ENCODE measurements around the gene PCSK9. TPM values are rescaled to one million over a fixed set of nuclear protein-coding genes. Genes with fewer than 3 reads are reported as not detected.

Gene PCSK9
- total and polyA plus RNA-seq, 4 donors: 10.8 to 112 (median 58.5) TPM

DNA sequence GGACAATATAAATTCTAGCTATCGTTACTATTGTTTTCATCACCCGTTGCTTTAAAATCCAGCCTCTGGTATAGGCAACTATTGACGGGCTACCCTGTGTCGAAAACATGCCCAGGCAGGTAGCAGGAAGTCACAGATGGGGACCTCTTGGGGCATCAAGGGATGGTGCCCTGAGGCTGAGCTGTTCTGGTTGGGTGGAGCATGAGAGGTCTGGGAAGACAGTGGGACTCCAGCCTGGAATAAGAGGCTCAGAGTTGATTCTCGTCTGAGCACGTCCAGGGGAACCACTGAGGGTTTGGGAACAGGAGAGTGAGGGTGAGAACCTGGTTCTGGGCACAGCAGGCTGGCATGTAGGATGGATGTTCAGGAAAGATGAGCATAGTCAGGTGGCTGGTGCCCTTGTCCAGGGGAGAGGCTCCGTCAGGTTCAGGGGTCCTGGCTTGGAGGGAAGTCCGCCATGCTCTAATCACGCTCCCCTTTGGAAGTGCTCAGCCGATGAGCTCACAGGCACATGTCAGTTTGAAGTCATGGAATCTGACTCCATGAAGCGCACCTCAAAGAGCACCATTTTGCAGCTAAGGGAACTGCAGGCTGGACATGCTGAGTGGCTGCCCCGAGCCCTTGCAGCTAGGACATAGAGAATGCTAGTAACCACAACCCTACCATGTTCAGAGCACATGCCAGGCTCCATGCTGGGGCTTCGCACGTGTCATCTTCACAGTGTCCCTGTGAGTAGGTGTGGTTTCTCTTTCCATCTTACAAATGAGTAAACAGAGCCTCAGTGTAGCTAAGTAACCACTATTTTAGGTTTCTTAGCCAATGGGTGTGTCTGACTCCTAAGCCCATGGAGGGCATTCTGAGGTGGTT lies 21.0 kb downstream of the PCSK9 start:
- TF ChIP-seq FOXA1 (IDR thresholded peaks at IDR 0.05) (no peak), REST (IDR thresholded peaks at IDR 0.05) (no peak), EGR1 (IDR thresholded peaks at IDR 0.05; ENCODE audit: low read depth in 2 of 2) (no peak), HNF4G (IDR thresholded peaks at IDR 0.05) (no peak), RXRA (IDR thresholded peaks at IDR 0.05) (no peak), ATF3 (IDR thresholded peaks at IDR 0.05) (no peak), NR2F2 (IDR thresholded peaks at IDR 0.05) (no peak), RAD21 (IDR thresholded peaks at IDR 0.05) (no peak), ZBTB33 (IDR thresholded peaks at IDR 0.05) (no peak), FOXA2 (IDR thresholded peaks at IDR 0.05) (no peak), TAF1 (conservative IDR thresholded peaks at IDR 0.05) (no peak), JUND (IDR thresholded peaks at IDR 0.05) (no peak), HNF4A (conservative IDR thresholded peaks at IDR 0.05) (no peak), GABPA (IDR thresholded peaks at IDR 0.05 in 1 of 2, conservative IDR thresholded peaks at IDR 0.05 in 1 of 2) (no peak), SP1 (IDR thresholded peaks at IDR 0.05) (no peak)
- TF ChIP-seq, protein P1, sequence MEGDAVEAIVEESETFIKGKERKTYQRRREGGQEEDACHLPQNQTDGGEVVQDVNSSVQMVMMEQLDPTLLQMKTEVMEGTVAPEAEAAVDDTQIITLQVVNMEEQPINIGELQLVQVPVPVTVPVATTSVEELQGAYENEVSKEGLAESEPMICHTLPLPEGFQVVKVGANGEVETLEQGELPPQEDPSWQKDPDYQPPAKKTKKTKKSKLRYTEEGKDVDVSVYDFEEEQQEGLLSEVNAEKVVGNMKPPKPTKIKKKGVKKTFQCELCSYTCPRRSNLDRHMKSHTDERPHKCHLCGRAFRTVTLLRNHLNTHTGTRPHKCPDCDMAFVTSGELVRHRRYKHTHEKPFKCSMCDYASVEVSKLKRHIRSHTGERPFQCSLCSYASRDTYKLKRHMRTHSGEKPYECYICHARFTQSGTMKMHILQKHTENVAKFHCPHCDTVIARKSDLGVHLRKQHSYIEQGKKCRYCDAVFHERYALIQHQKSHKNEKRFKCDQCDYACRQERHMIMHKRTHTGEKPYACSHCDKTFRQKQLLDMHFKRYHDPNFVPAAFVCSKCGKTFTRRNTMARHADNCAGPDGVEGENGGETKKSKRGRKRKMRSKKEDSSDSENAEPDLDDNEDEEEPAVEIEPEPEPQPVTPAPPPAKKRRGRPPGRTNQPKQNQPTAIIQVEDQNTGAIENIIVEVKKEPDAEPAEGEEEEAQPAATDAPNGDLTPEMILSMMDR (IDR thresholded peaks at IDR 0.05; ENCODE audit: low read depth, low read length, missing input control): no peak
- TF ChIP-seq, protein P2, sequence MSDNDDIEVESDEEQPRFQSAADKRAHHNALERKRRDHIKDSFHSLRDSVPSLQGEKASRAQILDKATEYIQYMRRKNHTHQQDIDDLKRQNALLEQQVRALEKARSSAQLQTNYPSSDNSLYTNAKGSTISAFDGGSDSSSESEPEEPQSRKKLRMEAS (IDR thresholded peaks at IDR 0.05): no peak
- DNase-seq (ENCODE audit: low spot score): no peak
- 91% methylated on average over 14 of the region's 14 CpGs for WGBS

More for the DNA sequence above, 21.0 kb downstream of the PCSK9 start:
- Histone ChIP-seq H3K9me3 (ENCODE audit: control insufficient read depth in 4 of 4, low read length in 3 of 4) (no peaks in the 10 kb centered on the region), H3K4me3 (ENCODE audit: low read depth in 1 of 3, low read length in 3 of 3) (no peak overlapping the region), H3K9ac (ENCODE audit: low read depth in 1 of 2, low read length in 2 of 2) (no peak overlapping the region), H3K27ac (ENCODE audit: low read depth in 1 of 2, low read length in 2 of 2) (no peak overlapping the region), H3K4me1 (ENCODE audit: control insufficient read depth in 4 of 4, insufficient read depth in 4 of 4, low read length in 3 of 4) (peaks cover 16 to 58% (median 33%) of the 10 kb centered on the region in 4 donors), H3K27me3 (ENCODE audit: control insufficient read depth in 4 of 4, insufficient read depth in 4 of 4, low read length in 3 of 4) (no peaks in the 10 kb centered on the region), H3K36me3 (ENCODE audit: control insufficient read depth in 4 of 4, insufficient read depth in 3 of 4, low read depth in 1 of 4, low read length in 3 of 4) (peaks cover 16 to 48% (median 24%) of the 10 kb centered on the region in 4 donors)

Data from liver (tissue), 9 donors.